ENCODE results near the gene CDC16.
"Not testable (repeated sequence)": the region's sequence is repeated elsewhere in the genome, so short reads cannot be mapped to it uniquely, and the experiment has no call there.

Gene CDC16

GRCh38 chr13:114259374-114259773 is 24.7 kb downstream of the CDC16 start:
- no peak overlapping the region for H3K27ac ChIP-seq
- in situ Hi-C loops (cut with HindIII; ENCODE audit: low pct_ligation_motif_present, low sequenced_read_pairs), result no loop called here
- DNase-seq, result no peak
- H3K36me3 ChIP-seq (replicated peaks), result peaks cover 58% of the 10 kb centered on the region
- H3K4me3 ChIP-seq (ENCODE audit: low read depth, low read length), result no peak overlapping the region
- H3K27me3 ChIP-seq (replicated peaks), result no peaks in the 10 kb centered on the region
- TF ChIP-seq CTCF (IDR thresholded peaks at IDR 0.05; ENCODE audit: low read depth, low read length, missing control alignments), result no peak

- Histone ChIP-seq H3K36me3 (replicated peaks) (peaks cover 53% of the 10 kb centered on the region), H3K4me3 (ENCODE audit: low read depth, low read length) (no peak overlapping the region), H3K27me3 (replicated peaks) (no peaks in the 10 kb centered on the region), H3K27ac (no peak overlapping the region)
- TF ChIP-seq CTCF (IDR thresholded peaks at IDR 0.05; ENCODE audit: low read depth, low read length, missing control alignments), result no peak
- in situ Hi-C loops (cut with HindIII; ENCODE audit: low pct_ligation_motif_present, low sequenced_read_pairs), result no loop called here
- DNase-seq, result no peak
Observed at GRCh38 chr13:114259974-114260373, 25.3 kb downstream of the CDC16 start.

GRCh38 chr13:114260814-114261213 is 26.1 kb downstream of the CDC16 start:
- Histone ChIP-seq H3K4me3 (ENCODE audit: low read depth, low read length) (no peak overlapping the region), H3K27me3 (replicated peaks) (no peaks in the 10 kb centered on the region), H3K27ac (no peak overlapping the region), H3K36me3 (replicated peaks) (peaks cover 45% of the 10 kb centered on the region)
- TF ChIP-seq CTCF (IDR thresholded peaks at IDR 0.05; ENCODE audit: low read depth, low read length, missing control alignments), result no peak
- in situ Hi-C loops (cut with HindIII; ENCODE audit: low pct_ligation_motif_present, low sequenced_read_pairs), result no loop called here
- no peak for DNase-seq

- DNase-seq, result no peak
- H3K27ac ChIP-seq, result no peak overlapping the region
- H3K4me3 ChIP-seq (ENCODE audit: low read depth, low read length), result no peak overlapping the region
- H3K27me3 ChIP-seq (replicated peaks), result no peaks in the 10 kb centered on the region
- no peak for TF ChIP-seq CTCF (IDR thresholded peaks at IDR 0.05; ENCODE audit: low read depth, low read length, missing control alignments)
- in situ Hi-C loops (cut with HindIII; ENCODE audit: low pct_ligation_motif_present, low sequenced_read_pairs), result no loop called here
- H3K36me3 ChIP-seq (replicated peaks), result peaks cover 48% of the 10 kb centered on the region
Observed at GRCh38 chr13:114261328-114261965, 26.8 kb downstream of the CDC16 start.

GRCh38 chr13:114263578-114263977 is 28.9 kb downstream of the CDC16 start:
- Histone ChIP-seq H3K36me3 (replicated peaks) (peaks cover 60% of the 10 kb centered on the region), H3K27ac (peak overlapping the region; percentile 84), H3K27me3 (replicated peaks) (no peaks in the 10 kb centered on the region), H3K4me3 (ENCODE audit: low read depth, low read length) (no peak overlapping the region)
- no peak for TF ChIP-seq CTCF (IDR thresholded peaks at IDR 0.05; ENCODE audit: low read depth, low read length, missing control alignments)
- in situ Hi-C loops (cut with HindIII; ENCODE audit: low pct_ligation_motif_present, low sequenced_read_pairs), result no loop called here
- DNase-seq, result no peak

GRCh38 chr13:114264313-114264712 is 29.6 kb downstream of the CDC16 start:
- H3K4me3 ChIP-seq (ENCODE audit: low read depth, low read length); in situ Hi-C loops (cut with HindIII; ENCODE audit: low pct_ligation_motif_present, low sequenced_read_pairs); H3K27me3 ChIP-seq (replicated peaks): not testable (repeated sequence)
- DNase-seq, result peak; percentile 53
- peaks cover 64% of the 10 kb centered on the region for H3K36me3 ChIP-seq (replicated peaks)
- peak overlapping the region; percentile 84 for H3K27ac ChIP-seq

Measured in brain microvascular endothelial cell (primary cell).